ENCODE results near the gene TMEM38A.

DNA sequence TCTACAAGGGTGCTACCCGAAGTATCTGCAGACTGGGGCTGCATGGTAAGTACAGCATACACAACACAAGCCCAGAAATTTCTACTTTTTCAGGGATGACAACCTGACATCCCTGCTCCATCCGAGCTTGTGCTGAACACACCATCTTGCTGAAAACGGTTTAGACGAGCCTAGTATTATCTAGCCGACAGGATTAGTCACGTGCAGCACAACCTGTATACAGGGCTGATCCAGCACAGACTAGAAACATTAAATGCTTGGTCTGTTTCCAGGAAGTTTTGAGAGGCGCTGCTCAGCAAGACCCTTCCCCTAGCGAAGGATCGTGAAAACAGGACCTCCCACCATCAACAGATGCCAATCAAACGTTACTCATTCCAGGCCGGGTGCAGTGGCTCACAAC is 5.2 kb upstream of the TMEM38A start:
- TF ChIP-seq, protein P1, sequence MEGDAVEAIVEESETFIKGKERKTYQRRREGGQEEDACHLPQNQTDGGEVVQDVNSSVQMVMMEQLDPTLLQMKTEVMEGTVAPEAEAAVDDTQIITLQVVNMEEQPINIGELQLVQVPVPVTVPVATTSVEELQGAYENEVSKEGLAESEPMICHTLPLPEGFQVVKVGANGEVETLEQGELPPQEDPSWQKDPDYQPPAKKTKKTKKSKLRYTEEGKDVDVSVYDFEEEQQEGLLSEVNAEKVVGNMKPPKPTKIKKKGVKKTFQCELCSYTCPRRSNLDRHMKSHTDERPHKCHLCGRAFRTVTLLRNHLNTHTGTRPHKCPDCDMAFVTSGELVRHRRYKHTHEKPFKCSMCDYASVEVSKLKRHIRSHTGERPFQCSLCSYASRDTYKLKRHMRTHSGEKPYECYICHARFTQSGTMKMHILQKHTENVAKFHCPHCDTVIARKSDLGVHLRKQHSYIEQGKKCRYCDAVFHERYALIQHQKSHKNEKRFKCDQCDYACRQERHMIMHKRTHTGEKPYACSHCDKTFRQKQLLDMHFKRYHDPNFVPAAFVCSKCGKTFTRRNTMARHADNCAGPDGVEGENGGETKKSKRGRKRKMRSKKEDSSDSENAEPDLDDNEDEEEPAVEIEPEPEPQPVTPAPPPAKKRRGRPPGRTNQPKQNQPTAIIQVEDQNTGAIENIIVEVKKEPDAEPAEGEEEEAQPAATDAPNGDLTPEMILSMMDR (IDR thresholded peaks at IDR 0.05) = no peak
- no peak for TF ChIP-seq POLR2A (IDR thresholded peaks at IDR 0.05)

Measured in uterus (tissue), 2 donors.